ENCODE results near the gene TOM1.

TOM1 gene

DNA sequence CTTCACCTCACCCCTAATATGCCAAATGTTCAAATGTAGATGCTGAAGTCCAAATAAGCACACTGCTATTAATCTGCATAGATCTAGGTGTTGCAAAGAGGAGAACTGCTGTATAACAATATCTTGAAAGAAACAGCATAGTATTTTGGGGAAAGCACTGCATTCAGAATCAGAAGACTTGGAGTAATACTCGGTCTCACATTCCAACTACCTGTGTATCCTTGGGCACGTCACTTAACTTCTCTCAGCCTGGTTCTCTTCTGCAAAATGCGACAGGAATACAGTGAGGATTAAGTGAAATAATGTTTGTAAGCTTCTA, 42.7 kb upstream of the TOM1 start:
- Histone ChIP-seq H3K4me3 (replicated peaks; ENCODE audit: insufficient read depth, low read length) (peak overlapping the region; percentile 60), H3K27me3 (ENCODE audit: insufficient read depth, poor library complexity, severe bottlenecking) (no peaks in the 10 kb centered on the region), H3K27ac (replicated peaks) (peak overlapping the region; percentile 81)
- no peak for DNase-seq (ENCODE audit: low read depth in 1 of 2, low spot score in 1 of 2)
- TF ChIP-seq, protein P1, sequence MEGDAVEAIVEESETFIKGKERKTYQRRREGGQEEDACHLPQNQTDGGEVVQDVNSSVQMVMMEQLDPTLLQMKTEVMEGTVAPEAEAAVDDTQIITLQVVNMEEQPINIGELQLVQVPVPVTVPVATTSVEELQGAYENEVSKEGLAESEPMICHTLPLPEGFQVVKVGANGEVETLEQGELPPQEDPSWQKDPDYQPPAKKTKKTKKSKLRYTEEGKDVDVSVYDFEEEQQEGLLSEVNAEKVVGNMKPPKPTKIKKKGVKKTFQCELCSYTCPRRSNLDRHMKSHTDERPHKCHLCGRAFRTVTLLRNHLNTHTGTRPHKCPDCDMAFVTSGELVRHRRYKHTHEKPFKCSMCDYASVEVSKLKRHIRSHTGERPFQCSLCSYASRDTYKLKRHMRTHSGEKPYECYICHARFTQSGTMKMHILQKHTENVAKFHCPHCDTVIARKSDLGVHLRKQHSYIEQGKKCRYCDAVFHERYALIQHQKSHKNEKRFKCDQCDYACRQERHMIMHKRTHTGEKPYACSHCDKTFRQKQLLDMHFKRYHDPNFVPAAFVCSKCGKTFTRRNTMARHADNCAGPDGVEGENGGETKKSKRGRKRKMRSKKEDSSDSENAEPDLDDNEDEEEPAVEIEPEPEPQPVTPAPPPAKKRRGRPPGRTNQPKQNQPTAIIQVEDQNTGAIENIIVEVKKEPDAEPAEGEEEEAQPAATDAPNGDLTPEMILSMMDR (IDR thresholded peaks at IDR 0.05; ENCODE audit: insufficient read depth, low read length), result no peak
- TF ChIP-seq POLR2AphosphoS5 (IDR thresholded peaks at IDR 0.05; ENCODE audit: low read depth) (no peak), GABPA (IDR thresholded peaks at IDR 0.05; ENCODE audit: low read depth) (no peak), SPI1 (IDR thresholded peaks at IDR 0.05; ENCODE audit: borderline replicate concordance, low read depth) (no peak)
- TF ChIP-seq, protein P2, sequence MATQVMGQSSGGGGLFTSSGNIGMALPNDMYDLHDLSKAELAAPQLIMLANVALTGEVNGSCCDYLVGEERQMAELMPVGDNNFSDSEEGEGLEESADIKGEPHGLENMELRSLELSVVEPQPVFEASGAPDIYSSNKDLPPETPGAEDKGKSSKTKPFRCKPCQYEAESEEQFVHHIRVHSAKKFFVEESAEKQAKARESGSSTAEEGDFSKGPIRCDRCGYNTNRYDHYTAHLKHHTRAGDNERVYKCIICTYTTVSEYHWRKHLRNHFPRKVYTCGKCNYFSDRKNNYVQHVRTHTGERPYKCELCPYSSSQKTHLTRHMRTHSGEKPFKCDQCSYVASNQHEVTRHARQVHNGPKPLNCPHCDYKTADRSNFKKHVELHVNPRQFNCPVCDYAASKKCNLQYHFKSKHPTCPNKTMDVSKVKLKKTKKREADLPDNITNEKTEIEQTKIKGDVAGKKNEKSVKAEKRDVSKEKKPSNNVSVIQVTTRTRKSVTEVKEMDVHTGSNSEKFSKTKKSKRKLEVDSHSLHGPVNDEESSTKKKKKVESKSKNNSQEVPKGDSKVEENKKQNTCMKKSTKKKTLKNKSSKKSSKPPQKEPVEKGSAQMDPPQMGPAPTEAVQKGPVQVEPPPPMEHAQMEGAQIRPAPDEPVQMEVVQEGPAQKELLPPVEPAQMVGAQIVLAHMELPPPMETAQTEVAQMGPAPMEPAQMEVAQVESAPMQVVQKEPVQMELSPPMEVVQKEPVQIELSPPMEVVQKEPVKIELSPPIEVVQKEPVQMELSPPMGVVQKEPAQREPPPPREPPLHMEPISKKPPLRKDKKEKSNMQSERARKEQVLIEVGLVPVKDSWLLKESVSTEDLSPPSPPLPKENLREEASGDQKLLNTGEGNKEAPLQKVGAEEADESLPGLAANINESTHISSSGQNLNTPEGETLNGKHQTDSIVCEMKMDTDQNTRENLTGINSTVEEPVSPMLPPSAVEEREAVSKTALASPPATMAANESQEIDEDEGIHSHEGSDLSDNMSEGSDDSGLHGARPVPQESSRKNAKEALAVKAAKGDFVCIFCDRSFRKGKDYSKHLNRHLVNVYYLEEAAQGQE (IDR thresholded peaks at IDR 0.05; ENCODE audit: insufficient replicate concordance, low read depth), result no peak

DNA sequence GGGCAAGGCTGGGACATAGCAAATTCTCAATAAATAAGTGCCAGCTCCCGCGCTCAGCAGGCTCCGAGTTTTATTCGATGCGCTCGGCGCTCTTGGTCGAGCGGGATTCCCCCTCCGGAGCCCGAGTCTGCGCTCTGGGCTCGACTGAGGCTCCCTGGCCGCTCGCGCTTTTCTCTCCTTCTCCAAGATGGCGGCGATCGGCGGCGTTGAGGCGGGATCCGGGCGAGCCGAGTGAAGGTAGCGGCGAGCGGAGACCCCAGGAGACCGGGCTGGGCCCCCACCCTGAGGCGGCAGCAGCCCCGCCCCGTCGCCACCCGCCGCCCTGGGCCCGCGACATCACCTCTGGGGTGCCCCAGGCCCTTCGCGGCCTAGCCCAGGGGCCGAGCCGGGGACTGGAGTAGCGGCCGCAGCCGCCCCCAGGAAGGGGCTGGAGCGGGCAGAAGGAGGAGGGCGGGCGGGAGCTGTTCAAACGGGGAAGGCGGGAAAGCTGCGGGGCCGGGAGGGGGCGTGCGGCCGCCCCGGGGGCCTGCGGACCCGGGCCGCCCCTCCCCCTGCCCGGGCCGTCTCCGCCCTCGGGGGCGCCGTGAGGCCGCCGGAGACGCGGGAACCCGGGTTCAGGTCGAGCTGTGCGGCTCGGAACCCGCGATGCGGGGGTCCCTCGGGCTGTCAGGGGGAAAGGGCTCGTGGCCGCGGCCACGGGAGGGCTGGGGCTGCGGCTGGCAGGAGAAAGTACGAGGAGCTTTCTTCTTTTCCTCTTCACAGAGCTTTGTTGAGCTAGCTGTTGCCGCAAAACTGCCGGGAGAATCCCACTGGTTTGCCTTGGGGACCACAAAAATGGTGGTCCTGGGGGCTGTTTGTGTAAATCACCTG, 42.1 kb upstream of the TOM1 start, which contains the start of gene HMGXB4:
Gene HMGXB4, plus strand, starts transcription at position 173 of the 870 bp plus-strand sequence. CDS start 4,898 bp downstream, outside the sequence.
- peak; percentile 72 to 88 for DNase-seq (ENCODE audit: low read depth in 1 of 2, low spot score in 1 of 2)
- H3K27me3 ChIP-seq (ENCODE audit: insufficient read depth, poor library complexity, severe bottlenecking), result no peaks in the 10 kb centered on the region
- no peak for TF ChIP-seq GABPA (IDR thresholded peaks at IDR 0.05; ENCODE audit: low read depth)
- TF ChIP-seq, protein P1 (IDR thresholded peaks at IDR 0.05; ENCODE audit: insufficient read depth, low read length), result no peak
- TF ChIP-seq POLR2AphosphoS5 (IDR thresholded peaks at IDR 0.05; ENCODE audit: low read depth), result peak; percentile 79
- TF ChIP-seq, protein P2 (IDR thresholded peaks at IDR 0.05; ENCODE audit: insufficient replicate concordance, low read depth), result peak; percentile 70
- TF ChIP-seq SPI1 (IDR thresholded peaks at IDR 0.05; ENCODE audit: borderline replicate concordance, low read depth), result no peak
- H3K4me3 ChIP-seq (replicated peaks; ENCODE audit: insufficient read depth, low read length), result peak within 1 kb of the TSS; percentile 60
- peak within 1 kb of the TSS; percentile 81 for H3K27ac ChIP-seq (replicated peaks)

DNA sequence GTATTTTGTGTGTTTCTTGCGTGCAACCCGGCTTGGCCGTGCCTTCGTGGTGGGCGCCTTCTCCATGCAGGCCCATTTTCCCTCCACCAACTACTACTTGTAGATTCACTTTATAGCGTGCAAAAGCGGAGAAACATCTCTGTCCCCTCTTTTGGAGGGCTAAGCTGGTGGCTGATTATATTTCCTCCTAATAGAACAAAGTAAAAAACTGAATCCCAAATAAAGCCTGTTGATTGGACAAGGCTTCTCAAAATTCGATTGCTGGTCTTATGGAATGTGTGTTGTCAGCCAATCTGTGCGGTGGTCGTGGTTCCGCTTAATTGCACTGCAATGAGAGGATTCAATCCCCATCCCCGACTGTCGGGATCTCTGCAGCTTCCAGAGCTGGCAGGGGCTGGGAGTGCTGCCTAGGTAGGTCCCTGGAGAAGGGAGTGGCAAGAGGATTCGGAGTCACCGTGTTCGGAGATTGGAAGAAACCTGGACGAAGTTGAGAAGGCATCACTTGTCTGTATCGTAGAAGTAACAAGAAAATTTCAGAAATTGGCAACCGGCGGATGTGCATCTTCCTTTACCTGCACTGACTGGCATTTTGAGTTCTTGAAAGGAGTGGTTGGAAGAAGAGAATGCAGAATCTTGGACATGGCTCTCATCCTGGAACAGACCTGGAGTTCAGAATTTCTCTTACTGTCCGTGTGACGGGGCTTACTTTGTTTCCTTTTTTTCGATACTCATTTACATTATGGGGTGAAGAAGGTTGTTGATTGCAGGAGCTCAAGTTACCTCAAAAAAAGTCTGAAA, 41.3 kb upstream of the TOM1 start:
- peak overlapping the region; percentile 60 for H3K4me3 ChIP-seq (replicated peaks; ENCODE audit: insufficient read depth, low read length)
- peak overlapping the region; percentile 81 for H3K27ac ChIP-seq (replicated peaks)
- peak in 1 of 2 experiments; percentile 11 for DNase-seq (ENCODE audit: low read depth in 1 of 2, low spot score in 1 of 2)
- H3K27me3 ChIP-seq (ENCODE audit: insufficient read depth, poor library complexity, severe bottlenecking), result no peaks in the 10 kb centered on the region
- TF ChIP-seq, protein P2 (IDR thresholded peaks at IDR 0.05; ENCODE audit: insufficient replicate concordance, low read depth), result no peak
- TF ChIP-seq GABPA (IDR thresholded peaks at IDR 0.05; ENCODE audit: low read depth) (no peak), SPI1 (IDR thresholded peaks at IDR 0.05; ENCODE audit: borderline replicate concordance, low read depth) (no peak), POLR2AphosphoS5 (IDR thresholded peaks at IDR 0.05; ENCODE audit: low read depth) (no peak)
- TF ChIP-seq, protein P1 (IDR thresholded peaks at IDR 0.05; ENCODE audit: insufficient read depth, low read length), result no peak
